ENCODE data around the gene SLC25A47.
"Not testable (repeated sequence)": the region's sequence is repeated elsewhere in the genome, so short reads cannot be mapped to it uniquely, and the experiment has no call there.

Gene SLC25A47

GRCh38 chr14:100289916-100290606 lies 33.1 kb upstream of the SLC25A47 start:
- DNase-seq (ENCODE audit: extremely low read depth in 1 of 2, low read depth in 1 of 2): no peak

GRCh38 chr14:100290607-100291304 lies 32.4 kb upstream of the SLC25A47 start:
- no peak for DNase-seq (ENCODE audit: extremely low read depth in 1 of 2, low read depth in 1 of 2)

GRCh38 chr14:100291305-100292075 lies 31.6 kb upstream of the SLC25A47 start:
- DNase-seq (ENCODE audit: extremely low read depth in 1 of 2, low read depth in 1 of 2): no peak

- no peak for DNase-seq (ENCODE audit: extremely low read depth in 1 of 2, low read depth in 1 of 2)
Observed at GRCh38 chr14:100292301-100292775, 30.8 kb upstream of the SLC25A47 start.

GRCh38 chr14:100292776-100293461 lies 30.2 kb upstream of the SLC25A47 start:
- DNase-seq (ENCODE audit: extremely low read depth in 1 of 2, low read depth in 1 of 2): no peak

GRCh38 chr14:100293497-100294212 lies 29.5 kb upstream of the SLC25A47 start:
- DNase-seq (ENCODE audit: extremely low read depth in 1 of 2, low read depth in 1 of 2): no peak

- no peak for DNase-seq (ENCODE audit: extremely low read depth in 1 of 2, low read depth in 1 of 2)
Observed at GRCh38 chr14:100294213-100294962, 28.8 kb upstream of the SLC25A47 start.

GRCh38 chr14:100294963-100295330 lies 28.2 kb upstream of the SLC25A47 start:
- no peak for DNase-seq (ENCODE audit: extremely low read depth in 1 of 2, low read depth in 1 of 2)

GRCh38 chr14:100295376-100296105 lies 27.6 kb upstream of the SLC25A47 start:
- DNase-seq (ENCODE audit: extremely low read depth in 1 of 2, low read depth in 1 of 2): no peak

GRCh38 chr14:100296106-100296651 lies 27.0 kb upstream of the SLC25A47 start:
- DNase-seq (ENCODE audit: extremely low read depth in 1 of 2, low read depth in 1 of 2): no peak

GRCh38 chr14:100296729-100297128 lies 26.4 kb upstream of the SLC25A47 start:
- DNase-seq (ENCODE audit: extremely low read depth in 1 of 2, low read depth in 1 of 2): not testable (repeated sequence)

GRCh38 chr14:100297320-100298300 lies 25.5 kb upstream of the SLC25A47 start:
- no peak for DNase-seq (ENCODE audit: extremely low read depth in 1 of 2, low read depth in 1 of 2)

GRCh38 chr14:100298551-100299237 lies 24.4 kb upstream of the SLC25A47 start:
- no peak for DNase-seq (ENCODE audit: extremely low read depth in 1 of 2, low read depth in 1 of 2)

GRCh38 chr14:100299238-100299560 lies 23.9 kb upstream of the SLC25A47 start:
- DNase-seq (ENCODE audit: extremely low read depth in 1 of 2, low read depth in 1 of 2): no peak

GRCh38 chr14:100302616-100303015 lies 20.5 kb upstream of the SLC25A47 start:
- DNase-seq (ENCODE audit: extremely low read depth in 1 of 2, low read depth in 1 of 2): no peak

GRCh38 chr14:100303179-100303578 lies 20.0 kb upstream of the SLC25A47 start:
- no peak for DNase-seq (ENCODE audit: extremely low read depth in 1 of 2, low read depth in 1 of 2)

- DNase-seq (ENCODE audit: extremely low read depth in 1 of 2, low read depth in 1 of 2): no peak
Observed at GRCh38 chr14:100303925-100304324, 19.2 kb upstream of the SLC25A47 start.
